Measurements from ENCODE around the gene RERE.

RERE gene

DNA sequence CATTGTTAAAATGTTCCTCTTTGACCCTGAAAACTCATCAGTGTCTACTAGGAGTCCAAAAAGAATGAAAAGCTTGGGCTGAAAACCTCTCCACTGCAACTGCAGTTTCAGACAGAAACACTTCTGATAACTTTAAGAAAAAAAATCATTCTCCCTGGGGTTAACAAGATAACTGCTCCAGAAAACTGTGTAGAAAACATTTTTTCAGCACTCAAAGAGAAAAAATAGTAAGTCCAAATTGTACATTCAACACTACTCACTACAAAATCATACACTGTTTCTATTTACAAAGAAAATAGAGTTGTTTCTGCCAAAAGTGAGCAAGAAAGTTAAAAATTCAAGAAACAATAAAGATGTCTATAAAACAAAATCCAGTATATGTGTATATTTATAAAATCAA, 157.8 kb downstream of the RERE start:
- H3K4me3 ChIP-seq (ENCODE audit: low read depth, low read length) = no peak overlapping the region
- peaks cover 2% of the 10 kb centered on the region; the same call in 1 of the 2 replicates for H3K4me1 ChIP-seq

GRCh38 chr1:8653878-8654277, 163.6 kb downstream of the RERE start:
- no peak for TF ChIP-seq CTCF (IDR thresholded peaks at IDR 0.05; ENCODE audit: low read depth, low read length)
- H3K4me1 ChIP-seq = no peaks in the 10 kb centered on the region

More for the DNA sequence above, 157.8 kb downstream of the RERE start:
- Histone ChIP-seq H3K9me3 (no peaks in the 10 kb centered on the region), H3K36me3 (no peaks in the 10 kb centered on the region), H3K27me3 (no peaks in the 10 kb centered on the region)
- no peak for TF ChIP-seq CTCF (IDR thresholded peaks at IDR 0.05; ENCODE audit: low read depth, low read length)
- no peak for DNase-seq

GRCh38 chr1:8652467-8653046, 164.9 kb downstream of the RERE start:
- no peaks in the 10 kb centered on the region for H3K27me3 ChIP-seq
- H3K9me3 ChIP-seq = no peaks in the 10 kb centered on the region
- no peak for DNase-seq
- no peak overlapping the region for H3K4me3 ChIP-seq (ENCODE audit: low read depth, low read length)
- no peak for TF ChIP-seq CTCF (IDR thresholded peaks at IDR 0.05; ENCODE audit: low read depth, low read length)
- H3K36me3 ChIP-seq = no peaks in the 10 kb centered on the region
- H3K4me1 ChIP-seq = no peaks in the 10 kb centered on the region

More at GRCh38 chr1:8653878-8654277, 163.6 kb downstream of the RERE start:
- Histone ChIP-seq H3K4me3 (ENCODE audit: low read depth, low read length) (no peak overlapping the region), H3K36me3 (no peaks in the 10 kb centered on the region), H3K9me3 (no peaks in the 10 kb centered on the region), H3K27me3 (no peaks in the 10 kb centered on the region)
- no peak for DNase-seq

- Histone ChIP-seq H3K36me3 (no peaks in the 10 kb centered on the region), H3K4me1 (no peaks in the 10 kb centered on the region; the same call in 1 of the 2 replicates), H3K4me3 (ENCODE audit: low read depth, low read length) (no peak overlapping the region), H3K9me3 (no peaks in the 10 kb centered on the region), H3K27me3 (no peaks in the 10 kb centered on the region)
- no peak for TF ChIP-seq CTCF (IDR thresholded peaks at IDR 0.05; ENCODE audit: low read depth, low read length)
- DNase-seq = no peak
Observed at GRCh38 chr1:8651962-8652361, 165.5 kb downstream of the RERE start.

GRCh38 chr1:8651236-8651890, 166.1 kb downstream of the RERE start:
- no peak for DNase-seq
- no peaks in the 10 kb centered on the region for H3K36me3 ChIP-seq
- no peaks in the 10 kb centered on the region; the same call in 1 of the 2 replicates for H3K4me1 ChIP-seq
- H3K27me3 ChIP-seq = no peaks in the 10 kb centered on the region
- H3K4me3 ChIP-seq (ENCODE audit: low read depth, low read length) = no peak overlapping the region
- TF ChIP-seq CTCF (IDR thresholded peaks at IDR 0.05; ENCODE audit: low read depth, low read length) = no peak
- H3K9me3 ChIP-seq = no peaks in the 10 kb centered on the region

DNA sequence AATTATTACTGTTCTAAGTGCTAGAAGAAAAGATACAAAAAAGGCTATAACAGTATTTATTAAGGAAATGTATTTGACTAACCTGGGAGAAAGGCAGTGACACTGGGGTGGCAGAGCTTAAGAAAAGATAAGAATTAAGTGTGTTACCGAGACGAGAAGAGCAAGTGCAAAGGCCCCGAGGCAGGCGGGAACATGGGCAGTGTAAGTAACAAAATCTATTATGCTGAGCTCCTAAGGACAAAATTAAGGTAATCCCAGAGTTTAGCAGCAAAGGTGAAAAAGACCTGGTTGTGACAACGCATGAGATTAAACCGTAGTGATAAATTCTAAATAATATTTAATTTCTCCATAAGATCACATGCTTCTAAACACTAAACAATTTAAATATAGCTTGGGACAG, 167.6 kb downstream of the RERE start:
- Histone ChIP-seq H3K4me3 (ENCODE audit: low read depth, low read length) (no peak overlapping the region), H3K4me1 (no peaks in the 10 kb centered on the region; the same call in 1 of the 2 replicates), H3K27me3 (no peaks in the 10 kb centered on the region), H3K36me3 (no peaks in the 10 kb centered on the region), H3K9me3 (no peaks in the 10 kb centered on the region)
- DNase-seq = no peak
- no peak for TF ChIP-seq CTCF (IDR thresholded peaks at IDR 0.05; ENCODE audit: low read depth, low read length)
